SU-DHL-6 (cell line): ENCODE data around the gene CHRNA4.

ENCODE experiments used
- H2AFZ ChIP-seq: fragments of 200-600 bp; sonication (generic); 2 replicates; pipeline ENCODE4 v1.6.1; 2014; ENCODE audit warnings: low read depth, mild to moderate bottlenecking, moderate library complexity, mixed read lengths, antibody characterized with exemption, low read length; ENCODE audit not compliant: severe bottlenecking
- H3F3A ChIP-seq: fragments of 200-600 bp; shearing (Covaris generic); 2 replicates; pipeline ENCODE4 v1.6.0; 2016; ENCODE audit warnings: antibody characterized with exemption, mild to moderate bottlenecking; ENCODE audit not compliant: insufficient read depth
- H3K27ac ChIP-seq: fragments of 200-600 bp; sonication (generic); 2 replicates; pipeline ENCODE4 v1.5.1; 2016; ENCODE audit warnings: low read depth, mild to moderate bottlenecking, low read length, moderate library complexity, mixed read lengths
- H3K27me3 ChIP-seq: fragments of 200-600 bp; sonication (generic), shearing (Covaris generic); 2 replicates; pipeline ENCODE4 v1.6.0; 2014; ENCODE audit warnings: mild to moderate bottlenecking, low read length
- H3K36me3 ChIP-seq: fragments of 200-600 bp; sonication (generic); 2 replicates; pipeline ENCODE4 v1.6.1; 2014; ENCODE audit warnings: mild to moderate bottlenecking, low read length, mixed read lengths
- H3K4me2 ChIP-seq: fragments of 300-600, 200-600 bp; shearing (Covaris generic), sonication (generic); 2 replicates; pipeline ENCODE4 v1.6.0; 2014; ENCODE audit warnings: low read length, low read depth, mild to moderate bottlenecking; ENCODE audit not compliant: poor library complexity, severe bottlenecking
- H3K4me3 ChIP-seq: fragments of 200-600 bp; sonication (generic); 2 replicates; pipeline ENCODE4 v1.5.1; 2014; ENCODE audit warnings: antibody characterized with exemption, low read length, mild to moderate bottlenecking, mixed read lengths; ENCODE audit not compliant: insufficient read depth, poor library complexity, severe bottlenecking
- H3K79me2 ChIP-seq: fragments of 200-600 bp; sonication (generic); 2 replicates; pipeline ENCODE4 v1.6.1; 2014; ENCODE audit warnings: mild to moderate bottlenecking, low read length, moderate library complexity; ENCODE audit not compliant: insufficient read depth
- H3K9ac ChIP-seq: fragments of 200-600 bp; sonication (generic); 2 replicates; pipeline ENCODE4 v1.7.0; 2014; ENCODE audit warnings: mild to moderate bottlenecking, low read length
- H3K9me2 ChIP-seq: fragments of 200-600 bp; sonication (generic); replicated peaks from 2 replicates; pipeline ENCODE4 v1.6.1; 2014; ENCODE audit warnings: low read length; ENCODE audit not compliant: insufficient read depth
- H3K9me3 ChIP-seq: fragments of 200-600 bp; sonication (generic); 2 replicates; pipeline ENCODE4 v1.6.1; 2014; ENCODE audit warnings: low read length, mixed read lengths; ENCODE audit not compliant: insufficient read depth
- H4K20me1 ChIP-seq: fragments of 200-600 bp; sonication (generic); 2 replicates; pipeline ENCODE4 v1.6.1; 2014; ENCODE audit warnings: low read depth, mild to moderate bottlenecking, antibody characterized with exemption, low read length, moderate library complexity, mixed read lengths
- EZH2phosphoT487 ChIP-seq: fragments of 200-600 bp; sonication (generic), shearing (Covaris generic); conservative IDR thresholded peaks from 2 replicates; pipeline ENCODE4 v1.6.1; 2018; ENCODE audit warnings: mild to moderate bottlenecking, antibody characterized with exemption, low read length, moderate library complexity, mixed read lengths
- TF ChIP-seq, protein P1 (sequence below): fragments of 200-600 bp; sonication (generic); IDR thresholded peaks from one replicate; pipeline ENCODE4 v1.5.1; 2017; ENCODE audit warnings: antibody characterized with exemption, mild to moderate bottlenecking, low read length, moderate library complexity; ENCODE audit not compliant: insufficient read depth, poor library complexity, severe bottlenecking

Gene CHRNA4

DNA sequence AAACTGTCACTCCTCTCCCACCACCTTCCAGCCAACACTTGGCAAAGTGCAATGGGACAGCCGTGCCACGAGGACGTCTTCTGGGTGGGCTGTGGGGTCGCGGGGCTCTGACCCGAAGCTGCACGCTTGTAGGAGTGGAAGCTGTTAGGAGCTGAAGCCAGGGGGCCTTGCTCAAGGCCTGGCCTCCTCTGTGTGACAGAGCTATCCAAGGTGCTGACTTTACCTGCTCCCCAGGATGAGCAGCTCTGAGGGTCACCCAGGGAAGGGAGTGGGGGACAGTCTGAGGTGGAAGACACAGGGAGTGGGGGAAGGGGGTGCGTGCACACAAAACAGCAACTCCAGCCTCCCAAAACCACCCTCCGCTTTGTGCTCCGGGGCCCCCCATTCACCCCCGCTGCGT, 17.5 kb upstream of the CHRNA4 start:
- no peak overlapping the region for H3K4me2 ChIP-seq
- H2AFZ ChIP-seq, result no peak overlapping the region

DNA sequence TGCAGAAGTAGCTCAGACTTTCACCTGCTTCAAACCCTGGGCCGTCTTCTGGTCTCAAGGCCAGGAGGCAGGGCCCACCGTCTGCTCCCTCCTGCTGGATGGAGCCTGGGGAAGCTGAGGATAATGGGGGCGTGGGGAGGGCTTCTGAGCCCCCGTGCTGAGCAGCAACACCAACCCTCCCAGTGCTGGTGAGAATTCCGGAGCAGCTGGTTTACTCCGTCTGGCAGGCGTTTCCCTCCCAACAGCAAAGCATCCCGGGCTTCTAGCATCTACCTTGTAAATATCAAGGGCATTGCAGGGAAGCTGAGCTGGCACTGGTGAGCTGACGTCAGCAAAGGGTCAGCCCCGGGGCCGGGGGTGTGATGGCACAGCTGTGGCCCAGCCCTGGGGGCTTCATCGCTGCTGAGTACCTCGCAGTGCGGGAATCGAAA, 16.8 kb upstream of the CHRNA4 start:
- no peak for TF ChIP-seq EZH2phosphoT487
- TF ChIP-seq, protein P1, sequence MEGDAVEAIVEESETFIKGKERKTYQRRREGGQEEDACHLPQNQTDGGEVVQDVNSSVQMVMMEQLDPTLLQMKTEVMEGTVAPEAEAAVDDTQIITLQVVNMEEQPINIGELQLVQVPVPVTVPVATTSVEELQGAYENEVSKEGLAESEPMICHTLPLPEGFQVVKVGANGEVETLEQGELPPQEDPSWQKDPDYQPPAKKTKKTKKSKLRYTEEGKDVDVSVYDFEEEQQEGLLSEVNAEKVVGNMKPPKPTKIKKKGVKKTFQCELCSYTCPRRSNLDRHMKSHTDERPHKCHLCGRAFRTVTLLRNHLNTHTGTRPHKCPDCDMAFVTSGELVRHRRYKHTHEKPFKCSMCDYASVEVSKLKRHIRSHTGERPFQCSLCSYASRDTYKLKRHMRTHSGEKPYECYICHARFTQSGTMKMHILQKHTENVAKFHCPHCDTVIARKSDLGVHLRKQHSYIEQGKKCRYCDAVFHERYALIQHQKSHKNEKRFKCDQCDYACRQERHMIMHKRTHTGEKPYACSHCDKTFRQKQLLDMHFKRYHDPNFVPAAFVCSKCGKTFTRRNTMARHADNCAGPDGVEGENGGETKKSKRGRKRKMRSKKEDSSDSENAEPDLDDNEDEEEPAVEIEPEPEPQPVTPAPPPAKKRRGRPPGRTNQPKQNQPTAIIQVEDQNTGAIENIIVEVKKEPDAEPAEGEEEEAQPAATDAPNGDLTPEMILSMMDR, result no peak
- Histone ChIP-seq H2AFZ (no peak overlapping the region), H3K27me3 (no peaks in the 10 kb centered on the region), H3K27ac (no peak overlapping the region), H3F3A (no peaks in the 10 kb centered on the region), H3K4me3 (no peak overlapping the region), H3K9ac (no peak overlapping the region), H3K79me2 (no peaks in the 10 kb centered on the region), H3K9me3 (no peaks in the 10 kb centered on the region), H3K4me2 (no peak overlapping the region), H3K9me2 (no peaks in the 10 kb centered on the region), H4K20me1 (no peaks in the 10 kb centered on the region), H3K36me3 (no peaks in the 10 kb centered on the region)

More for the DNA sequence above, 17.5 kb upstream of the CHRNA4 start:
- Histone ChIP-seq H3K9me2 (no peaks in the 10 kb centered on the region), H3K79me2 (no peaks in the 10 kb centered on the region), H3K27me3 (no peaks in the 10 kb centered on the region), H3K36me3 (no peaks in the 10 kb centered on the region), H3K27ac (no peak overlapping the region), H3F3A (no peaks in the 10 kb centered on the region), H4K20me1 (no peaks in the 10 kb centered on the region), H3K9me3 (no peaks in the 10 kb centered on the region), H3K9ac (no peak overlapping the region), H3K4me3 (no peak overlapping the region)
- TF ChIP-seq, protein P1, result no peak
- TF ChIP-seq EZH2phosphoT487, result no peak

DNA sequence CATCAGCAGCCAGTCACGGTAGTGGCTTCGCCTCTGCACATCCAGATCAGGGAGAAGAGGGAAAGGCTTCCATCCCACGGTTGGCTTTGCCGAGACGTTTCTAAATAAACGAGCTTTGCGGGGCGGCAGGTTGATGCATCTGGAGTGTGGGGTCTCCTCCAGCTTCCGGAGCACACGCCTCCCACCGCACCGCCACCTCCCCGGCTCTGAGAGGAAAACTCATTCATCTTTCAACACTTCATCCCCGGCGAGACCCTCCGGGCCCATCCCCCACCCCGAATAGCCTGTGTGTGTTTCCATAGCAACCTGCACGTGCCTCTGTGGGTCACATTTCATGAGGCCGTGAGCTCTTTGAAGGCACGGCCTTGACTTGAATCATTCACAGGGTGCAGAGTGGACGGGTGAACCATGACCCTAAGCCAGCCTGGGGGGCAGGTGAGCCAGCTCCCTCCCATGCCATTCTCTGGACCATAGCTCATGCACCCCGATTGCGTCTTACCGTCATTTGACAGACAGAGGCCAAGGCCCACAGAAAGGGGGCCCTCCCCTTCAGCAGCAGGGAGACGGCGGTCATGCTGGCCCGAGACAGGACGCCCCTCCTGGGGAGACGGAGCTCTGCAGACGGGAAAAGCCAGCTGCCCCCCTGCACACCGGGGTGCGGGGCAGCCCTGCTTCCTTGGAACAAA, 16.2 kb upstream of the CHRNA4 start:
- no peak overlapping the region for H3K4me3 ChIP-seq
- no peak overlapping the region for H3K4me2 ChIP-seq
- H3K27me3 ChIP-seq, result no peaks in the 10 kb centered on the region
- no peaks in the 10 kb centered on the region for H4K20me1 ChIP-seq
- H3K9me3 ChIP-seq, result no peaks in the 10 kb centered on the region
- H3F3A ChIP-seq, result no peaks in the 10 kb centered on the region
- no peak overlapping the region for H2AFZ ChIP-seq
- TF ChIP-seq, protein P1, result no peak
- TF ChIP-seq EZH2phosphoT487, result no peak
- H3K9ac ChIP-seq, result no peak overlapping the region
- H3K36me3 ChIP-seq, result no peaks in the 10 kb centered on the region
- no peaks in the 10 kb centered on the region for H3K9me2 ChIP-seq
- no peaks in the 10 kb centered on the region for H3K79me2 ChIP-seq
- no peak overlapping the region for H3K27ac ChIP-seq
